A549 (cell line): ENCODE measurements around the gene CAP2. TPM values are rescaled to one million over a fixed set of nuclear protein-coding genes. Genes with fewer than 3 reads are reported as not detected.
A peak's percentile ranks its signal among the peaks of the same experiment; 100 is the strongest.

Experiments used
- ATAC-seq, 2 experiments: fragments of 200-7000 bp in 1 of 2; fragments of >200 bp in 1 of 2; cut with Nextera tagmentation in 1 of 2; cut with Tn5 transposase in 1 of 2; 3 replicates each; pipeline versions ENCODE4 v1.8.0 to v1.9.1; 2018 to 2020; ENCODE audit warnings: mild to moderate bottlenecking in 1 of 2, moderate library complexity in 1 of 2
- CTCF ChIA-PET: fragments of 300-600 bp; sonication (Branson Sonifier 250); formaldehyde crosslinking; extraction: SDS; loops from one replicate; lab custom pipeline; 2021; ENCODE audit warnings: antibody characterized with exemption, inconsistent platforms; lab: Yijun Ruan, JAX
- POLR2A ChIA-PET: fragments of 350-600 bp; formaldehyde crosslinking; extraction: SDS; loops from one replicate; lab custom pipeline; 2021; ENCODE audit warnings: antibody characterized with exemption, inconsistent platforms; lab: Yijun Ruan, JAX
- DNase-seq, 2 experiments: peaks; one replicate each; pipeline versions ENCODE4 v3.0.0 to v3.0.0-alpha.2; 2011 to 2016; ENCODE audit warnings: low read depth in 1 of 2, low spot score in 1 of 2
- FAIRE-seq: peaks from 2 replicates; lab custom pipeline; 2011; peaks lifted over from hg19 to GRCh38; lab: Jason Lieb, UNC
- H3K27ac ChIP-seq, 2 experiments: fragments of >200 bp; sonication (Bioruptor Twin); formaldehyde crosslinking; 3 replicates each; pipeline ENCODE4 v1.5.1; 2016 to 2017
- H3K4me1 ChIP-seq: fragments of >200 bp; sonication (Bioruptor Twin); formaldehyde crosslinking; 3 replicates; pipeline ENCODE4 v1.6.1; 2016
- H3K4me2 ChIP-seq: fragments of >200 bp; sonication (Bioruptor Twin); formaldehyde crosslinking; 3 replicates; pipeline ENCODE4 v1.6.1; 2016
- H3K4me3 ChIP-seq: fragments of >200 bp; sonication (Bioruptor Twin); formaldehyde crosslinking; 3 replicates; pipeline ENCODE4 v1.5.1; 2016
- H3K9me3 ChIP-seq: fragments of >200 bp; sonication (Bioruptor Twin); formaldehyde crosslinking; 3 replicates; pipeline ENCODE4 v1.6.1; 2016
- BHLHE40 ChIP-seq: IDR thresholded peaks from 2 replicates; pipeline ENCODE4 v1.6.1; 2012; ENCODE audit warnings: low read depth, low read length, inconsistent platforms
- CBX8 ChIP-seq: fragments of 200-600 bp; sonication (generic); IDR thresholded peaks from 2 replicates; pipeline ENCODE4 v1.6.1; 2016
- CEBPB ChIP-seq, 2 experiments: fragments of >200 bp in 1 of 2; sonication (Bioruptor Twin) in 1 of 2; formaldehyde crosslinking in 1 of 2; IDR thresholded peaks; 2 replicates each; pipeline ENCODE4 v1.6.1; 2012 to 2016
- CHD4 ChIP-seq: fragments of 200-600 bp; sonication (generic); IDR thresholded peaks from 2 replicates; pipeline ENCODE4 v1.6.1; 2016; ENCODE audit warnings: antibody characterized with exemption, mild to moderate bottlenecking, borderline replicate concordance
- EHF ChIP-seq: fragments of 250-450 bp; sonication (Bioruptor Pico); IDR thresholded peaks from 2 replicates; pipeline ENCODE4 v1.5.0; 2020; ENCODE audit warnings: mild to moderate bottlenecking
- EP300 ChIP-seq, 2 experiments: fragments of >200 bp; sonication (Bioruptor Twin); formaldehyde crosslinking; IDR thresholded peaks; 2 replicates in 1 of 2; 3 replicates in 1 of 2; pipeline ENCODE4 v1.6.1; 2016 to 2017
- ESRRA ChIP-seq: fragments of 150-350 bp; IDR thresholded peaks from 2 replicates; pipeline ENCODE4 v1.6.1; 2014; ENCODE audit warnings: mild to moderate bottlenecking, low read length, borderline replicate concordance
- HEYL ChIP-seq: fragments of 250-450 bp; sonication (Bioruptor Pico); IDR thresholded peaks from 2 replicates; pipeline ENCODE4 v1.8.0; 2021; ENCODE audit warnings: mild to moderate bottlenecking, moderate library complexity
- KDM1A ChIP-seq: fragments of 200-600 bp; sonication (generic); IDR thresholded peaks from 2 replicates; pipeline ENCODE4 v1.6.1; 2016; ENCODE audit warnings: low read depth, mild to moderate bottlenecking
- MAX ChIP-seq: IDR thresholded peaks from 2 replicates; pipeline ENCODE4 v1.6.1; 2012
- NFE2L2 ChIP-seq: fragments of 150-350 bp; conservative IDR thresholded peaks from 2 replicates; pipeline ENCODE4 v1.6.1; 2014; ENCODE audit warnings: low read length
- NR3C1 ChIP-seq: fragments of >200 bp; sonication (Bioruptor Twin); formaldehyde crosslinking; IDR thresholded peaks from 3 replicates; pipeline ENCODE4 v1.6.1; 2017
- RAD21 ChIP-seq, 2 experiments: fragments of >200 bp in 1 of 2; sonication (Bioruptor Twin) in 1 of 2; formaldehyde crosslinking in 1 of 2; IDR thresholded peaks in 1 of 2; conservative IDR thresholded peaks in 1 of 2; 2 replicates in 1 of 2; 3 replicates in 1 of 2; pipeline ENCODE4 v1.6.1; 2012 to 2018; ENCODE audit warnings: inconsistent platforms in 1 of 2
- RFX5 ChIP-seq: fragments of 450-650 bp; IDR thresholded peaks from 2 replicates; pipeline ENCODE4 v1.7.1; 2014; ENCODE audit warnings: antibody characterized with exemption, mild to moderate bottlenecking, moderate library complexity
- SMC3 ChIP-seq: fragments of >200 bp; sonication (Bioruptor Twin); formaldehyde crosslinking; IDR thresholded peaks from 3 replicates; pipeline ENCODE4 v1.6.1; 2018; ENCODE audit warnings: inconsistent platforms
- ZSCAN20 ChIP-seq: fragments of 250-450 bp; sonication (Bioruptor Pico); IDR thresholded peaks from 2 replicates; pipeline ENCODE4 v1.8.0; 2022; ENCODE audit warnings: mild to moderate bottlenecking, moderate library complexity
- WGBS: methylation state at CpG from one replicate; pipeline ENCODE4 v1.1.6; 2017; ENCODE audit errors: missing lambda C conversion rate; 5-methylcytosine and 5-hydroxymethylcytosine counted together
- polyA plus RNA-seq, 4 experiments: library from polyadenylated mRNA; depleted of rRNA in 3 of 4; stranded (reverse); fragments of >200 nt; fragmentation: RNase III in 1 of 4; extraction: RNeasy Plus Mini Kit Qiagen cat#74134 plus additional on column Dnase treatment in 1 of 4; gene quantifications; 2 replicates in 3 of 4; 3 replicates in 1 of 4; pipeline ENCODE4 v1.2.3, GENCODE V29; 2011 to 2017
- small RNA-seq, 6 experiments: library from RNA; depleted of rRNA; stranded (forward); fragments of <200 nt; gene quantifications; one replicate each; pipeline ENCODE3, GENCODE V24; 2012

The CAP2 gene
- polyA plus RNA-seq, 2 of the 4 experiments (the other 2 are of a cell fraction), result 27.2 to 43.3 TPM

- no peak for DNase-seq
- TF ChIP-seq NFE2L2 (no peak), BHLHE40 (no peak), CEBPB (IDR thresholded peaks at IDR 0.05) (no peak), RFX5 (no peak), CHD4 (no peak), ESRRA (no peak), EHF (CRISPR knock-in tag) (no peak), HEYL (no peak), KDM1A (no peak)
- ATAC-seq, result no peak
- no peak for FAIRE-seq
- peak overlapping the region; percentile 80; the same call in 2 of the 3 replicates for H3K4me2 ChIP-seq
- ChIA-PET POLR2A (no interaction called here), CTCF (interaction anchor here (1.2 kb wide), 1 partner anchor 436 kb away, joined by 4 read pairs; no protein-coding TSS in a partner anchor)
- peaks cover 21% of the 10 kb centered on the region; the same call in 2 of the 3 replicates for H3K4me1 ChIP-seq
- no peak overlapping the region for H3K27ac ChIP-seq
- WGBS, result 8% methylated on average over 1 of the region's 1 CpG
- no peaks in the 10 kb centered on the region for H3K9me3 ChIP-seq
- no peak overlapping the region for H3K4me3 ChIP-seq
Observed at GRCh38 chr6:17602888-17603287, 209.5 kb downstream of the CAP2 start.

GRCh38 chr6:17606606-17607005, 213.2 kb downstream of the CAP2 start:
- no peak for TF ChIP-seq EP300 (IDR thresholded peaks at IDR 0.05)
- no peak for TF ChIP-seq ZSCAN20
- TF ChIP-seq RAD21 (conservative IDR thresholded peaks at IDR 0.05 in 1 of 2, IDR thresholded peaks at IDR 0.05 in 1 of 2), result no peak
- no peak for TF ChIP-seq CBX8
- TF ChIP-seq MAX, result no peak
- TF ChIP-seq SMC3, result no peak
- no peak for TF ChIP-seq EHF (CRISPR knock-in tag)
- TF ChIP-seq CEBPB (IDR thresholded peaks at IDR 0.05), result no peak
- TF ChIP-seq NR3C1, result no peak
- no peak for TF ChIP-seq ESRRA
- Histone ChIP-seq H3K4me2 (no peak overlapping the region), H3K4me1 (peaks cover 26% of the 10 kb centered on the region; the same call in 2 of the 3 replicates), H3K4me3 (no peak overlapping the region), H3K9me3 (no peaks in the 10 kb centered on the region), H3K27ac (no peak overlapping the region)
- CTCF ChIA-PET, result no interaction called here
- DNase-seq, result no peak
- no peak; a peak in 1 of 6 replicates for ATAC-seq
- POLR2A ChIA-PET, result no interaction called here
- WGBS, result 93% methylated on average over 4 of the region's 4 CpGs
- FAIRE-seq, result no peak

Small RNA genes lying within 50 kb of the gene (small RNA-seq; reads per million reads assigned to genes)
- gene SUMO2P13, result 0 reads per million in 6 experiments

Other genes starting within 250 kb of the CAP2 start
- 21.5 and 27.5 TPM in 2 replicates for gene RBM24, start 112.2 kb upstream of the CAP2 start, polyA plus RNA-seq (2011; rRNA removed)
- 13.5 to 13.9 TPM (median 13.7 TPM) in 3 replicates for gene RBM24, start 112.2 kb upstream of the CAP2 start, polyA plus RNA-seq (2017; fragmentation: RNase III; extraction: RNeasy Plus Mini Kit Qiagen cat#74134 plus additional on column Dnase treatment)
- gene FAM8A1, start 206.7 kb downstream of the CAP2 start, polyA plus RNA-seq (2011; rRNA removed), result 7.6 and 9.0 TPM in 2 replicates
- 4.7 to 5.5 TPM (median 5.5 TPM) in 3 replicates for gene FAM8A1, start 206.7 kb downstream of the CAP2 start, polyA plus RNA-seq (2017; fragmentation: RNase III; extraction: RNeasy Plus Mini Kit Qiagen cat#74134 plus additional on column Dnase treatment)